Measurements from ENCODE around the gene FADS2.
A peak's percentile ranks its signal among the peaks of the same experiment; 100 is the strongest.

Gene FADS2

DNA sequence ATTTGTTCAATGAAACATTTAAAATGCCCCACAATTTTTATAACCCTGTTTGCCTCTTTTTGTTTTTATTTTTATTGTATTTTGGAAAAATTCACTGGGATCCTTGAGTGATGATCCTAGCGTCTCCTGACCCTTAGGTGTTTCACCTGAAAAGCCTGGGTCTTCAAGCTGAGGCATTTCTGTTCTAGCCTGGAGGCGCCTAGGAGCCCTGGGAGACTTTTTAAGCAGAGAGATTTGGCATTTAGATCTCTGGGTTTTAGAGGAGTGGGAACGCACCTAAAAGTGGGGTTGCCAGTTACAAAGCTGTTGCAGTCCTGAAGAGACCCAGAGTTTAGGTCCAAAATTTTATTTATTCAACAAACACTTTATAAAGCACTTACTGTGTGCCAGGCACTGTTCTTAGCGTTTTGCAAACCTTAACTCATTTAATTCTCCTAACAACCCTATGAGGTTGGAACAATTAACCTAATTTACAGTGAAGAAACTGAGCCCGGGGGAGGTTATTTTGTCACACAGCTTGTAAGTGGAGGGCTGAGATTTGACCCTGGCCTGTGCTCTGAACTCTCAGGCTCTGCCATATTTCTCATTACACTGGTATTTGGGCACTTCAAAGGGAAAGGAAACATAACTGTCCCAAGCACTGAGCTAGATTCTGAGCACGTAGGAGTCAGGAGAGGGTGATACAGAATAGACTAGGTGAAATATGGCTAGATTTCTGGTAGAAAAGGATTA is 10.5 kb upstream of the FADS2 start:
- peak overlapping the region; percentile 91 for H3K4me3 ChIP-seq (ENCODE audit: low read depth, low read length)

DNA sequence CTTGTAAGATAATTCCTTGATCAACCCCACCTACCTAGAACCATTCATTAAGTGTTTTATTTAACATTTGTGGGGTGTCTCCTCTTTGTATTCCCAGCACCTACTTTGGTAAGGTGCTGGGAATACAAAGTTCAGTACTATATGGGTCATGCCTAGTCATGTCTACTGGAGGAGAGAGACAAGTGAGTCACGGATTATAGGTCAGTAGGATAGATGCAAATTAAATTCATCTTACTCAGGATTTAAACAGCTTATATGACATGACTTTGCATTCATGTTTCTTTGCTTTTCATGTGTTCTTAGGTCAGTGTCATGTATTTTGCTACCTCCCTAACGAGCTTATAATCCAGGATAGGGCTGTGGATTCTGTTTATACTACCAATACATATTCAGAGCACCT is 7.9 kb upstream of the FADS2 start:
- no peak overlapping the region for H3K4me3 ChIP-seq (ENCODE audit: low read depth, low read length)

DNA sequence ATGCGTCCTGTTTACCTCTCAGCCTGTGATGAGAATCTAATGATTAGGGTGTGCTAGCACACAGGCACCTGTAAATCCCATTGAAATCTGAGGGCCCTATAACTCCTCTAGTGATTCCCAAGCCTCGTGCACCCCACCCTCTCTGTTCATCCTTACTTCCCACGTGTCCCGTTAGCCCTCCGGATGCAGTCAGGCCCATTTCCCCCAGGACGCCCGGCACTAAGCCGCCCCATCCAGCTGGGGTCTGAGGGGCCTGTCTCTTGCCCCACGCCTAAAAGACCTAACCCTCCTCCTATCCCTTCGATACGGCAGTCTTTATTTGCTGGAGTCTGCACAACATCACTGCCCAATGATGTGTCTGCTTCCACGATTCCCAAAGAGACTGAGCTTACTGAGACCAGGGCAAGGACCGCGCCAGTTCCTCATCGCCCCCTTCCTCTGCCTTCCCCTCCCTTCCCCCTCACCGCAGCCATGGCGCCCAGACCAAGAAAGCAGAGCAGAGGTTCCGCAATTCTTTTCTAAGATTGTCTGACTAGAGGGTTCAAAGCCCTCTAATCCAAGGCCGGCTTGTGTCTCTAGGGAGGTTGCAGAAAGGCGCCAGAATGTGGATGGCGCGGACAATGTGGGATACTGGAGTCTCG is 1.1 kb upstream of the FADS2 start:
- peak overlapping the region; percentile 90 for H3K4me3 ChIP-seq (ENCODE audit: low read depth, low read length)

DNA sequence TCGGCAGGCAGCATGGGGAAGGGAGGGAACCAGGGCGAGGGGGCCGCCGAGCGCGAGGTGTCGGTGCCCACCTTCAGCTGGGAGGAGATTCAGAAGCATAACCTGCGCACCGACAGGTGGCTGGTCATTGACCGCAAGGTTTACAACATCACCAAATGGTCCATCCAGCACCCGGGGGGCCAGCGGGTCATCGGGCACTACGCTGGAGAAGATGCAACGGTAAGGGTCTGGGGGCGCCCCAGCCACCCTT is 204 bp downstream of the FADS2 start:
- H3K4me3 ChIP-seq (ENCODE audit: low read depth, low read length) = peak overlapping the region; percentile 90

DNA sequence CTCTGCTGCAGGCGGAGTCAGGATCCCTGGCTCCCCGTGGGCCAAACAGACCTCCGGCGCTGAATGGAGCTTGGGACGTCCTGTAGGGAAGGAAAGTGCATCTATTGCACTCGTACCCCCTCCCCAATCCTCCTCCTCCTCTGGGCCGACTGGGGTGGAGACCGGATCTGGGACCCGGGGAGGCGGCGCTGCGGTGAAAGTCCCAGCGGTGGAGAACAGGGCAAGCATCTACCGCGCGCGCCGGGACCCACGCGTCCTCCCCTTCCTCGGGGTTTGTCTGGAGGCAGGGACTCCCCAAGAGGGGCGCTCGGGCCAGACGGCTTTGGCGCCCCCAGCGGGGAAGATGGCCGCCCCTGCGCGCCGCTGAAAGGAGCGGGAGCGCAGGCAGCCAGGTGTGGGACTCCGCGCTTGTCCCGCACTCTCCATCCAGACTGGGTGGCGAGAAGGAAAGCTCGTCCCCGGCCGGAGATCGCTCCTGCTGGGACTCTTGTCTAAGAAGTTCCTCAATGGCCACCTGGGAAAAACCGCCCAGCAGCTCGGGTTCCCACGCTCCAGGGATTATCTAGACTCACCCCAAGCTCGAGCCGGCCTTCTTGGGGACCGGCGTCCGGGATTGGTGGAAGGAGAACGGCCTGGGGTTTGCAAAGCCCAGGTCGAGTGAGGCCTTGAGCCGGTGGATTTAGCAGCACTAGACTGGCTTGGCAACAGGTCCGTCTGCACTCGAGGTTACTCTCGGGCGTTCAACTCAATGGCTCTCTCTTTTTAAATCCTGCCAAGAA is 718 bp downstream of the FADS2 start:
- peak overlapping the region; percentile 90 for H3K4me3 ChIP-seq (ENCODE audit: low read depth, low read length)

DNA sequence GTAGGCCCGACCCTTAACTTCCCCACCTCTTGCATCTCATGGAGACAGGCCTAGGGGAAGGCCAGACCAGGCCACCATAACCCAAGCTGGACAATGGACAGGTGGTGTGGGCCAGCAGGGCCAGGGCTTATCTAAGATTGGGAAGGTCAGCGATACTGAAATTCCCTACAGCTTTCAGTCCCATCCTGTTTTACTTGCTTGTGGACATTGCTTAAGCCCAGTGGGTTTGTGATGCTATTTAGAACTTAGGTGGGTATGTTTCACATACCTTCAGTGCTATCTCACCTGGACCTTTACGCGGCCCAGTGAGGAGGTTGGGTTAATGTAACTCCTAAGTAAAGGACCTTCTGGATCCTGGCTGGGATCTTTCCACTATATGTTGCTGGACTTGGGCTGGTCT is 1.7 kb downstream of the FADS2 start:
- H3K4me3 ChIP-seq (ENCODE audit: low read depth, low read length) = peak overlapping the region; percentile 90

DNA sequence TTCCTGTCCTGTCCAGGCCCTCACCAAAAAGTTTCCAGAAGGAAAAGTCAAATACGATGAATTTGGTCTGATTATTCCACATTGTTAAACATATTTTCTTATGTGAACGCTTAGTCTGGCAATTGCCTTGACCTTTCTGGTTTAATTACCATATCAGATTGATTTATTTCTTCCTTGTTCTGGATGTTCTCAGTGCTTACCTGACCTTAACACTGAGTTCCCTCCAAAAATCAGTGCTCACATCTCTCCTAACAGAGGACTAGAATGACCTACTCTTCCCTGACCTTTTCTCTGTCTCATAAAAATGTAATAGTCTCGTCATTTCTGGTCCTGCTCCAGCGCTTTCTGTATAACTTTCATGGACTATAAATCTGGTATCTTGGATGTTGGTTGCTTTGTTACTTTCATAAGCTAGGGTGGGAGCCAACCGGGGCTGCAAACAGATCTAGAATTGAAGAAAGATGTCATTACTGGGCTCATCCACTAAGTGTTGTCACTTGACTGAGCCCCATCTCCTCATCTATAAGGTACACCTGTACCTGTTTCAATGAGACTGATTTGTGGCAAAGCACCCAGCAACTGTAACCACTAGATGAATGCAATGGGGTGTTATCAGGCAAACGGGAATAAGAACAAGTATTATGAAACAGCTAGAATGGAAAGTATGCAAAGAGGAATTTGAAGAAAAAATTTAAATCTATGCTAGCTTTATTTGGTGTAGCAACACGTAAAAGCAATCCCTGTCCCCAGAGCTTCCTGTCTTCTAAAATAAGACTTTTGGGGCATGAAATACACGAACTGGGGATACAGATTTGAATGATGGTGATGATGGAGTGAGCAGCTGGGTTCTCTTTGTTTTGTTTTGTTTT is 2.4 kb downstream of the FADS2 start:
- peak overlapping the region; percentile 90 for H3K4me3 ChIP-seq (ENCODE audit: low read depth, low read length)

GRCh38 chr11:61832207-61832606 is 4.1 kb downstream of the FADS2 start:
- H3K4me3 ChIP-seq (ENCODE audit: low read depth, low read length) = no peak overlapping the region

GRCh38 chr11:61832754-61833153 is 4.7 kb downstream of the FADS2 start:
- no peak overlapping the region for H3K4me3 ChIP-seq (ENCODE audit: low read depth, low read length)

DNA sequence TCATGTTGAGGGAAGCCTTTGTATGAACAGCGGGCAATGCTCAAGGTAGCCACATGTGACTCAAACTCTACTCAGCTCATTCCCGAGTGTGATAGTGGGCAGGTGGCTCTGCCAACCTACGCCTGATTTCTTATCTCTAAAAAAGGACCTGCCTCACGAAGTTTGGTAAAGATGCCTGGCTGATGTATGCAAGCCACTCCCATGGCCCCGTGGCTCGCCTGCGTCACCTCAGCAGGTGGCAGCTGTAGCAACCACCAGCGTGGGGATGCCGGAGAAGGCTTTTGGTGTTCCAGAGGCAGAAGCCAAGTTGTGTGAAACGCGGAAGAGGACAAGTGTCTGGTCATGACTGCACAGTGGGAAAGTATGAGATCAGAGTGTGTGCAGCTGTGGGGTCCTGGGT is 5.4 kb downstream of the FADS2 start:
- H3K4me3 ChIP-seq (ENCODE audit: low read depth, low read length) = no peak overlapping the region

DNA sequence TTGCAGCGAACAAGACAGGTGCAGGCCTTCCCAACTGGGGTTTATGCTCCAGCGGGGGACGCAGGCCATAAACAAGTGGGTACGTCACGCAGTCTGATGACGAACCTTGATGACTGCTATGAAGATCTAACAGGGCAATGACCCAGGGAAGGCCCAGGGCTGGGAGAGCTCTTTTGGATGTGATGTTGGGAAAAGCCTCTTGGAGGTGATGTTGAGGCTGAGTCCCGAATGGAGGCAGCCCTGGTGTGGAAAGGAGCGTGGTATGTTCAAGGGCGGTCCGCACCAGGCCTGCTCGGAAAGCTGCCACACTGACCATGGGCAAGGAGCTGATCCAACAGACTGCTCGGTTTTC is 5.8 kb downstream of the FADS2 start:
- no peak overlapping the region for H3K4me3 ChIP-seq (ENCODE audit: low read depth, low read length)

DNA sequence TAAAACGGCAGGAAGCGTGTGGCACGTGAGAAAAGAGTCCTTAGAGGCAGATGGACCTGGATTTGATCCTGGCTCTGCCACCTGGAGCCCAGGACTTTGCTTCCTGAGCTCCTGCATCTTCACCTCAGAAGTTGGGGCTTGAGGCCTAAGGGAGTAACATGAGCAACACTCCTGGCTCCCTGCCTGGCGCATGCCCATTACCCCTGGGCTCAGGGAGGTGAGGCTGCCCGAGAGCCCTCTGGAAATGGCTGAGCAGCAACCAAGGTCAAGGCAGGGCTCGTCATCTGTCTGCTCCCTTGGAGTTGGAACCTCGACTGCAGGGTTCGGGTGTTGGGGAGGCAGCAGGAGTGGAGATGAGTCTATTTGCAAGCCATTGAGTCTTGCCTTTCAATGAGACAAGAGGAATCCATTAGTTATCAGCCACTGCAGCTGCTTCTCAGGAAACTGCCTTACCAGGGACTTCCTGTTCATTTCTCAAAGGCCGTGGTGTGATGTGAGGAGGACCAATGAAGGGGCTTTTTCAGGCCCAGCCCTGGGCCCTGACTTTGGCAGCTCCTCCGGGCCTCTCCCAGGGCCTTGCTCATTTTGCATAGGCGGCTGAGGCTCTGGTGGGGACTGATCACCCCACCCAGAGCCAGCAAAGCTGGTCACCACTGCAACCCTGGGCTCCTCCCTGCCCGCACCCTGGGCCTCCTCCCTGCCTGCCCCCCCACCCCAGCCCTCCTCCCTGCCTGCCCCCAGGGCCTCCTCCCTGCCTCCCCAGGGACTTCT is 6.4 kb downstream of the FADS2 start:
- H3K4me3 ChIP-seq (ENCODE audit: low read depth, low read length) = no peak overlapping the region

- H3K4me3 ChIP-seq (ENCODE audit: low read depth, low read length) = no peak overlapping the region
These were observed 8.1 kb downstream of the FADS2 start for GRCh38 chr11:61836193-61836592.

DNA sequence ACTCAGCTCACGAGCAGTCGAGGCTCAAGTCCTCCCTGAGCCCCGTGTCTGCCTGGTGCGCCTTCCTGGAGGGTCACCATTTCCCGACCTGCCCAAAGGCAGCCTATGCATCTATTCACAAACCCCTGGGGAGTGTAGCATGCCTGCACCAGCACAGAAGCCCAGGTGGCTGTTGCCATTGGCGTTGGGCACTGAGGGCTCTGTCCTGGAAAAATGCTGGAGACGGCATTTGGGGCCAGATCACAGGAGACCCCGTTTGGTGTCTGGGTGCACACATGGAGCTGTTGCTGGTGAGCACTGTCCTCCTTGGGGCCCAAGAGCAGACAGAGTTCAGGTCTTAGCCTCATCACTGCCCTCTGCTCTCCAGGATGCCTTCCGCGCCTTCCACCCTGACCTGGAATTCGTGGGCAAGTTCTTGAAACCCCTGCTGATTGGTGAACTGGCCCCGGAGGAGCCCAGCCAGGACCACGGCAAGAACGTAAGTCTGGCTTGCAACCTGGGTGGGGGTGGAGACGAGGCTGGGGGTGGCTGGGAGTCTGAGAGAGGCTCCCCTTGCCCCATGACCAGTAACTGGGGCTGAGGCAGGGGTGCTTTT is 9.4 kb downstream of the FADS2 start:
- H3K4me3 ChIP-seq (ENCODE audit: low read depth, low read length) = no peak overlapping the region

DNA sequence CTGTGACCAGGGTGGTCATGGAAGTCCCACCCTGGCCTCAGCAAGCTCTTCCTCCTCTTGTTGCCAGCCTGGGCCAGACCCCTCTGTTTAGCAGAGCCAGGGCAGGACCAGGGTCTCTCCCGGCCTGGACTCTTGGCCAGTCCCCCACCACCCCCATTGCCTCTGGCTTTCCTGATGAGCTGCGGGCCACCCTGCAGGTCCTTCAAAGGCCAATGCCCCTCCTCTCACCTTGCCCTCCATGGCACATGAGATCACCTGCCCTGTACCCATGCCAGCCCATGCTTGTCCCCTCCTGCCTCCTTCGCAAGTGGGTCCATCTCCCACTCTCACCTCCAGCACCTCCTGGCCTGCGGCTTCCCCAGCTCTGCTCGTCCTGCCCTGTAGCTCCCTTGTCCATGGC is 10.4 kb downstream of the FADS2 start:
- no peak overlapping the region for H3K4me3 ChIP-seq (ENCODE audit: low read depth, low read length)

GRCh38 chr11:61838921-61839320 is 10.8 kb downstream of the FADS2 start:
- H3K4me3 ChIP-seq (ENCODE audit: low read depth, low read length) = no peak overlapping the region

- H3K4me3 ChIP-seq (ENCODE audit: low read depth, low read length) = no peak overlapping the region
These were observed 11.6 kb downstream of the FADS2 start for GRCh38 chr11:61839742-61840141.

- H3K4me3 ChIP-seq (ENCODE audit: low read depth, low read length) = no peak overlapping the region
These were observed 12.3 kb downstream of the FADS2 start for GRCh38 chr11:61840371-61840770.

DNA sequence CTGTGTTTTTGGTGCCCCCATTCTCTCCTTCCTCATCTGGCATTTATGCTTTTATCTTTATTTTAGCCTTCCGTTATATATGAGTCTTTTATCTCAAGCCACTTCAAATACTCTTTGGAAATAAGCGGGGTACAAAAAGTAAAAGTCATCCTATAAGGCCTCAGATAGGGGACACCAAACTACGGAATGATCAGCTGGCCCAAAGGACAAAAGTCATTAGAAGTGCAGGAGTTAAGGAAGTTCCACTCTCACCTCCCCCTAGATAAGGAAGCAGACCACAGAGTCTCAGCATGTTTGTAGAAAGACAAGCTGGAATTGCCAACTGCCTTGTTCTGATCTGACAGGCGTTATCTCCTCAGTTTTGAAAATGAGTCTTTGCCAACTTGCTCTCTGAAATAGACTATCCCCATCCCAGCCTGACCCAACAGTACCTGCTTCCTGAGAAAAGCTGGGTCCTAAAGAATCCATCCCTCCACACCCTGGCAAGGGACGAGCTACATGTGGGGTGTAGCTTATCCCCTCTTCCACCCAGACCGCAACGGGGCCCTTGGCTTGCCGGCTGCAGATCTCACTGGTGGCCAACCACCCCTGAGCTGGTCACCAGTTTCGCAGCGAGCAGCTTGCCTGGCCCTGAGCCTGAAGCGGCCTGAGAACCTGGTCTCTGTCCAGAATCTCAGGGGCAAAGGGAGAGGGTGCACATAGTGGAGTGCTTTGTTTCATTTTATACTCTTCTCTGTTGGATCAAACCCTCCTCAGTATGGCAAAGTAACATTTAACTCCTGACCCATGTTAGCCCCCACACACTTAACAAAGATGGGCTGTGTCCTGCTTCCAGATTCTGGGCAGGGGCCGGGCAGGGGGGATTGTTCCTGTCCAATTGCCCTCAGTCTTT is 13.8 kb downstream of the FADS2 start:
- no peak overlapping the region for H3K4me3 ChIP-seq (ENCODE audit: low read depth, low read length)

- no peak overlapping the region for H3K4me3 ChIP-seq (ENCODE audit: low read depth, low read length)
These were observed 14.4 kb downstream of the FADS2 start for GRCh38 chr11:61842528-61842820.

Data from iPS-11a (cell line).